HG03095 (cell line): Measurements from ENCODE around the gene CD81.

Experiments used
- ATAC-seq: cut with Tn5 transposase; IDR thresholded peaks from one replicate; pipeline ENCODE4 v1.9.1; 2021; ENCODE audit warnings: moderate library complexity; ENCODE audit not compliant: unreplicated experiment

The CD81 gene

GRCh38 chr11:2374456-2375201 is 2.5 kb upstream of the CD81 start:
- ATAC-seq = no peak

GRCh38 chr11:2375341-2375853 is 1.7 kb upstream of the CD81 start:
- no peak for ATAC-seq

GRCh38 chr11:2375964-2376551 is 1.1 kb upstream of the CD81 start:
- no peak for ATAC-seq

- ATAC-seq = no peak
Observed at GRCh38 chr11:2377511-2378443, 667 bp downstream of the CD81 start.

GRCh38 chr11:2378527-2379210 is 1.6 kb downstream of the CD81 start:
- no peak for ATAC-seq

GRCh38 chr11:2379466-2380174 is 2.5 kb downstream of the CD81 start:
- no peak for ATAC-seq

- no peak for ATAC-seq
Observed at GRCh38 chr11:2380396-2380795, 3.3 kb downstream of the CD81 start.

GRCh38 chr11:2380807-2381350 is 3.8 kb downstream of the CD81 start:
- no peak for ATAC-seq

GRCh38 chr11:2381494-2382128 is 4.5 kb downstream of the CD81 start:
- no peak for ATAC-seq

GRCh38 chr11:2382129-2382517 is 5.0 kb downstream of the CD81 start:
- ATAC-seq = no peak

- ATAC-seq = no peak
Observed at GRCh38 chr11:2382936-2383851, 6.1 kb downstream of the CD81 start.

- no peak for ATAC-seq
Observed at GRCh38 chr11:2383852-2384804, 7.0 kb downstream of the CD81 start.

- peak; percentile 30 for ATAC-seq
Observed at GRCh38 chr11:2385156-2386151, 8.3 kb downstream of the CD81 start.

- ATAC-seq = no peak
Observed at GRCh38 chr11:2386591-2386990, 9.5 kb downstream of the CD81 start.

GRCh38 chr11:2387266-2387987 is 10.3 kb downstream of the CD81 start:
- ATAC-seq = no peak
